ENCODE results near the gene AP3B1. TPM values are rescaled to one million over a fixed set of nuclear protein-coding genes. Genes with fewer than 3 reads are reported as not detected.

Gene AP3B1
- total RNA-seq, 5 donors from 2014 or later (not counting 1 experiment from before 2014, with no cell fraction given): 26.2 to 40.8 (median 31.4) TPM

DNA sequence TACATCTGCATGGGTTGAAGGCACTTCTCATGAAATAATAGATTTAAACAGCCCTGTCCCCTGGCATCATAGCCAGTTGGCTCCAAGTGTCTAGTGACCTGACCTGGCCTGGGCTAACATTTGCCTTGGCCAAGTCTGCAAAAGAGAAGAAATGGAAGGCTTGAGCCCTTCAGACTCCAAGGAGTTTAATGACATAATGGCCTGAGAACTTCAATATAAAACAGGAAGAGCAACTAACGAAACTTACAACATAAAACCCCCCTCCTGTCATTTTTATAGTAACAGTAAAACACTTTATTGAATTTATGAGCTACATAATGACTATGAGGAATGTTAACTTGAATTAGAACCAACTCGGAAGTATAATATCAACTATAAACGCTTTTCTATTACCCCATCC is 299.6 kb downstream of the AP3B1 start:
- CTCF ChIA-PET: interaction anchor here (0.6 to 1.0 kb wide), 2 partner anchors 46 to 1201 kb away, joined by 4 read pairs; no protein-coding TSS in a partner anchor
- no peaks in the 10 kb centered on the region for H3K27me3 ChIP-seq (replicated peaks in 1 of 2; ENCODE audit: control insufficient read depth in 2 of 2, extremely low read depth in 1 of 2, insufficient read depth in 2 of 2, low read length in 1 of 2)
- 100% methylated on average over 1 of the region's 3 CpGs for WGBS (ENCODE audit: insufficient coverage)
- DNase-seq (no peak), ATAC-seq (replicated peaks in 1 of 4) (no peak)
- Mint-ChIP-seq H3K27ac (no peak overlapping the region), H3K36me3 (peaks cover 44% of the 10 kb centered on the region), H3K27me3 (no peaks in the 10 kb centered on the region), H3K9me3 (no peaks in the 10 kb centered on the region), H3K4me3 (no peak overlapping the region), H3K4me1 (no peaks in the 10 kb centered on the region)
- H3K9me3 ChIP-seq: no peaks in the 10 kb centered on the region
- H3K4me3 ChIP-seq (ENCODE audit: control insufficient read depth in 1 of 2, extremely low read depth in 1 of 2, low read length in 1 of 2): no peak overlapping the region
- no peak overlapping the region for H3K27ac ChIP-seq (ENCODE audit: low read length)
- H3K4me1 ChIP-seq (ENCODE audit: control insufficient read depth in 1 of 2, extremely low read depth in 1 of 2, insufficient read depth in 2 of 2, low read length in 2 of 2): no peaks in the 10 kb centered on the region
- H3K36me3 ChIP-seq (ENCODE audit: control insufficient read depth in 2 of 2, extremely low read depth in 1 of 2, insufficient read depth in 1 of 2, low read length in 1 of 2): peaks cover 0 to 23% of the 10 kb centered on the region in 2 donors
- POLR2A ChIA-PET: interaction anchor here in 1 of 2 donors (0.6 kb wide), 1 partner anchor 43 kb away, joined by 3 read pairs; no protein-coding TSS in a partner anchor

- ChIA-PET POLR2A (no interaction called here), CTCF (interaction anchor here in 1 of 2 donors (0.5 kb wide), 1 partner anchor 15 kb away, joined by 3 read pairs; no protein-coding TSS in a partner anchor)
- Histone ChIP-seq H3K9me3 (no peaks in the 10 kb centered on the region), H3K4me3 (ENCODE audit: control insufficient read depth in 1 of 2, extremely low read depth in 1 of 2, low read length in 1 of 2) (no peak overlapping the region), H3K27me3 (replicated peaks in 1 of 2; ENCODE audit: control insufficient read depth in 2 of 2, extremely low read depth in 1 of 2, insufficient read depth in 2 of 2, low read length in 1 of 2) (no peaks in the 10 kb centered on the region), H3K36me3 (ENCODE audit: control insufficient read depth in 2 of 2, extremely low read depth in 1 of 2, insufficient read depth in 1 of 2, low read length in 1 of 2) (peaks cover 0 to 14% of the 10 kb centered on the region in 2 donors), H3K27ac (ENCODE audit: low read length) (no peak overlapping the region), H3K4me1 (ENCODE audit: control insufficient read depth in 1 of 2, extremely low read depth in 1 of 2, insufficient read depth in 2 of 2, low read length in 2 of 2) (no peaks in the 10 kb centered on the region)
- no peaks in the 10 kb centered on the region for H3K4me1 Mint-ChIP-seq
- peaks cover 36% of the 10 kb centered on the region for H3K36me3 Mint-ChIP-seq
- H3K27ac Mint-ChIP-seq: no peak overlapping the region
- H3K9me3 Mint-ChIP-seq: no peaks in the 10 kb centered on the region
- WGBS (ENCODE audit: insufficient coverage): 100% methylated on average over 6 of the region's 10 CpGs
- ATAC-seq (replicated peaks in 1 of 4) (no peak), DNase-seq (no peak)
- no peaks in the 10 kb centered on the region for H3K27me3 Mint-ChIP-seq
- H3K4me3 Mint-ChIP-seq: no peak overlapping the region
Observed at GRCh38 chr5:77993855-77994318, 300.6 kb downstream of the AP3B1 start.

DNA sequence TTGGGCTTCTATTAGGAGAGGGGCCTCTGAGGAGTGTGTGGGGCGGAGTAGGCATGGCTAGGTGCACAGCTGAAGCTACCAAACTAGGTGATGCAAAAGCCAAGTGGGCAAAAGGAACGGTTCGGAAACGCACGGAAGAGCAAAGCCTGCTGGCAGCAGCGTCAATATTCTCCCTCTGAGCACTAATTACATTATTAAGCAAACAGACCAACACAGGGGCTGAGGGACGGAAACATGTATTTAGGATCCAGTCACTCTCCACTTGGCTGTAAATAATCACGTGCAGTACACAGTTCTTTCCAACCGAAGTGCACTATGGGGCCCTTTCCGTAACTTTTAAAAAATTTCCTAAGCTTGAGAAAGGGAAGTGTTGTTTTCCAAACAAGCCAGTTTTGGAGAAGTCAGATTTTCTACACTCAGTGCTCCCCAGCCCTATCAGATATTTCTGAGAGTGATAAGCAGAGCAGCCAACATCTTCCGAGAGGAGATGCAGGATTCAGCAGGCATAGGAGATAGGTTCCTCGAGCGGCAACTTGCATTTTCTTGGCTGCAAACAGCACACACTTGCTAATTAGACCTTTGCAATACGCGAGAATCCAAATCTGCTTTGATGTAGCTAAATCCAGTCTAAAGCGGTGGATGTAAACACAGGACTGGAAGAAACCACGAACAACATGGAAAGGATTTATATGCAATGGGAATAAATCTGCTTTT is 301.2 kb downstream of the AP3B1 start:
- 100% methylated on average over 10 of the region's 17 CpGs for WGBS (ENCODE audit: insufficient coverage)
- Mint-ChIP-seq H3K4me1 (no peaks in the 10 kb centered on the region), H3K4me3 (no peak overlapping the region), H3K27me3 (no peaks in the 10 kb centered on the region), H3K9me3 (no peaks in the 10 kb centered on the region), H3K36me3 (peaks cover 30% of the 10 kb centered on the region), H3K27ac (no peak overlapping the region)
- H3K36me3 ChIP-seq (ENCODE audit: control insufficient read depth in 2 of 2, extremely low read depth in 1 of 2, insufficient read depth in 1 of 2, low read length in 1 of 2): peaks cover 5 to 8% of the 10 kb centered on the region in 2 donors
- H3K4me3 ChIP-seq (ENCODE audit: control insufficient read depth in 1 of 2, extremely low read depth in 1 of 2, low read length in 1 of 2): no peak overlapping the region
- H3K27ac ChIP-seq (ENCODE audit: low read length): no peak overlapping the region
- no peaks in the 10 kb centered on the region for H3K4me1 ChIP-seq (ENCODE audit: control insufficient read depth in 1 of 2, extremely low read depth in 1 of 2, insufficient read depth in 2 of 2, low read length in 2 of 2)
- POLR2A ChIA-PET: no interaction called here
- no peak for ATAC-seq (replicated peaks in 1 of 4)
- H3K27me3 ChIP-seq (replicated peaks in 1 of 2; ENCODE audit: control insufficient read depth in 2 of 2, extremely low read depth in 1 of 2, insufficient read depth in 2 of 2, low read length in 1 of 2): no peaks in the 10 kb centered on the region
- H3K9me3 ChIP-seq: no peaks in the 10 kb centered on the region
- CTCF ChIA-PET: interaction anchor here in 1 of 2 donors (0.5 kb wide), 1 partner anchor 16 kb away, joined by 3 read pairs; no protein-coding TSS in a partner anchor
- no peak for DNase-seq

- Histone ChIP-seq H3K27me3 (replicated peaks in 1 of 2; ENCODE audit: control insufficient read depth in 2 of 2, extremely low read depth in 1 of 2, insufficient read depth in 2 of 2, low read length in 1 of 2) (no peaks in the 10 kb centered on the region), H3K36me3 (ENCODE audit: control insufficient read depth in 2 of 2, extremely low read depth in 1 of 2, insufficient read depth in 1 of 2, low read length in 1 of 2) (peaks cover 3 to 6% of the 10 kb centered on the region in 2 donors), H3K4me1 (ENCODE audit: control insufficient read depth in 1 of 2, extremely low read depth in 1 of 2, insufficient read depth in 2 of 2, low read length in 2 of 2) (no peaks in the 10 kb centered on the region), H3K9me3 (no peaks in the 10 kb centered on the region), H3K4me3 (ENCODE audit: control insufficient read depth in 1 of 2, extremely low read depth in 1 of 2, low read length in 1 of 2) (no peak overlapping the region), H3K27ac (ENCODE audit: low read length) (no peak overlapping the region)
- H3K27me3 Mint-ChIP-seq: no peaks in the 10 kb centered on the region
- ChIA-PET POLR2A (no interaction called here), CTCF (no interaction called here)
- no peak overlapping the region for H3K4me3 Mint-ChIP-seq
- H3K4me1 Mint-ChIP-seq: no peaks in the 10 kb centered on the region
- DNase-seq: no peak
- peaks cover 20% of the 10 kb centered on the region for H3K36me3 Mint-ChIP-seq
- no peak for ATAC-seq (replicated peaks in 1 of 4)
- WGBS (ENCODE audit: insufficient coverage): 62% methylated on average over 2 of the region's 5 CpGs
- H3K27ac Mint-ChIP-seq: no peak overlapping the region
- H3K9me3 Mint-ChIP-seq: no peaks in the 10 kb centered on the region
Observed at GRCh38 chr5:77991084-77991483, 303.4 kb downstream of the AP3B1 start.

- no peak overlapping the region for H3K27ac Mint-ChIP-seq
- H3K36me3 Mint-ChIP-seq: peaks cover 10% of the 10 kb centered on the region
- no peaks in the 10 kb centered on the region for H3K4me1 ChIP-seq (ENCODE audit: control insufficient read depth in 1 of 2, extremely low read depth in 1 of 2, insufficient read depth in 2 of 2, low read length in 2 of 2)
- ChIA-PET CTCF (no interaction called here), POLR2A (no interaction called here)
- peaks cover 0 to under 1% of the 10 kb centered on the region in 2 experiments for H3K27me3 ChIP-seq (replicated peaks in 1 of 2; ENCODE audit: control insufficient read depth in 2 of 2, extremely low read depth in 1 of 2, insufficient read depth in 2 of 2, low read length in 1 of 2)
- peaks cover 3 to 6% of the 10 kb centered on the region in 2 donors for H3K36me3 ChIP-seq (ENCODE audit: control insufficient read depth in 2 of 2, extremely low read depth in 1 of 2, insufficient read depth in 1 of 2, low read length in 1 of 2)
- no peaks in the 10 kb centered on the region for H3K4me1 Mint-ChIP-seq
- no peaks in the 10 kb centered on the region for H3K27me3 Mint-ChIP-seq
- no peaks in the 10 kb centered on the region for H3K9me3 Mint-ChIP-seq
- H3K4me3 ChIP-seq (ENCODE audit: control insufficient read depth in 1 of 2, extremely low read depth in 1 of 2, low read length in 1 of 2): no peak overlapping the region
- DNase-seq (no peak), ATAC-seq (replicated peaks in 1 of 4) (no peak)
- 100% methylated on average over 2 of the region's 3 CpGs for WGBS (ENCODE audit: insufficient coverage)
- no peaks in the 10 kb centered on the region for H3K9me3 ChIP-seq
- no peak overlapping the region for H3K4me3 Mint-ChIP-seq
- H3K27ac ChIP-seq (ENCODE audit: low read length): no peak overlapping the region
Observed at GRCh38 chr5:77990020-77990419, 304.5 kb downstream of the AP3B1 start.

DNA sequence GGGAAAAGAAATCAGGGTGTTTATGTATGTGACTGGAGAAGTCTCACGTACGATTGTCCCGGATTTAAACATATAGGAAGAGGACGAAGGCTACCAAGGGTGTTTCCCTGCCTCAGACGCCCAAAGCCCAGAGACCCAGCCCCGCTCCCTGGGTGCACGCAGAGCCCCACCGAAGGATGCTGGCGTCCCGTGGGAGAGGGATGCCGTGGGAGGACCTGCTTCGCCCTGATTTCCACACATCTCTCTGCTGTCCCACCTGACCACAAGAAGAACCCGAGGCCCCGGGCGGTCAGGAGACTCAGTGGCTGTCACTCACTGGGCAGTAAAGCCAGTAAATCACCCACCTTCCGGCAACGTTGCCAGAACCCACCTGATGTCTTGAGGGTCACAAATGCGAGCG is 306.5 kb downstream of the AP3B1 start:
- DNase-seq (no peak), ATAC-seq (replicated peaks in 1 of 4) (no peak)
- Mint-ChIP-seq H3K36me3 (peaks cover 3% of the 10 kb centered on the region), H3K4me1 (no peaks in the 10 kb centered on the region), H3K27me3 (no peaks in the 10 kb centered on the region), H3K4me3 (no peak overlapping the region), H3K27ac (no peak overlapping the region), H3K9me3 (no peaks in the 10 kb centered on the region)
- ChIA-PET POLR2A (no interaction called here), CTCF (no interaction called here)
- H3K4me1 ChIP-seq (ENCODE audit: control insufficient read depth in 1 of 2, extremely low read depth in 1 of 2, insufficient read depth in 2 of 2, low read length in 2 of 2): no peaks in the 10 kb centered on the region
- H3K27me3 ChIP-seq (replicated peaks in 1 of 2; ENCODE audit: control insufficient read depth in 2 of 2, extremely low read depth in 1 of 2, insufficient read depth in 2 of 2, low read length in 1 of 2): peaks cover 0 to 4% of the 10 kb centered on the region in 2 experiments
- 96% methylated on average over 13 of the region's 19 CpGs for WGBS (ENCODE audit: insufficient coverage)
- no peak overlapping the region for H3K27ac ChIP-seq (ENCODE audit: low read length)
- H3K36me3 ChIP-seq (ENCODE audit: control insufficient read depth in 2 of 2, extremely low read depth in 1 of 2, insufficient read depth in 1 of 2, low read length in 1 of 2): peaks cover 0 to 6% of the 10 kb centered on the region in 2 donors
- H3K9me3 ChIP-seq: no peaks in the 10 kb centered on the region
- no peak overlapping the region for H3K4me3 ChIP-seq (ENCODE audit: control insufficient read depth in 1 of 2, extremely low read depth in 1 of 2, low read length in 1 of 2)
